CD1c-positive myeloid dendritic cell (primary cell): ENCODE results near the gene KLHL33.

Experiments
- DNase-seq: peaks from one replicate; pipeline ENCODE4 v3.0.0-alpha.2; 2016; ENCODE audit errors: extremely low spot score

KLHL33 gene

GRCh38 chr14:20435582-20436362, at the start of gene KLHL33:
Gene KLHL33, minus strand, starts transcription at chr14:20436166. Its CDS starts 355 bp downstream, at chr14:20435811.
- no peak for DNase-seq

GRCh38 chr14:20482382-20482781, 46.4 kb upstream of the KLHL33 start:
- no peak for DNase-seq

- no peak for DNase-seq
Measured at GRCh38 chr14:20478894-20479293, 42.9 kb upstream of the KLHL33 start.

- peak; percentile 47 for DNase-seq
Measured at GRCh38 chr14:20477211-20477876, 41.4 kb upstream of the KLHL33 start.

GRCh38 chr14:20476776-20477175, 40.8 kb upstream of the KLHL33 start:
- no peak for DNase-seq

- no peak for DNase-seq
Measured at GRCh38 chr14:20472536-20473169, 36.7 kb upstream of the KLHL33 start.

GRCh38 chr14:20470603-20470901, 34.6 kb upstream of the KLHL33 start:
- no peak for DNase-seq

GRCh38 chr14:20469890-20470602, 34.1 kb upstream of the KLHL33 start:
- DNase-seq, result peak; percentile 91

GRCh38 chr14:20469242-20469889, 33.4 kb upstream of the KLHL33 start, which contains the start of gene PNP:
Gene PNP, plus strand, starts transcription at chr14:20469406. Its CDS starts 119 bp downstream, at chr14:20469525.
- peak; percentile 92 for DNase-seq

- DNase-seq, result peak; percentile 25
Measured at GRCh38 chr14:20468764-20469241, 32.8 kb upstream of the KLHL33 start.

GRCh38 chr14:20461225-20462141, 25.5 kb upstream of the KLHL33 start, which contains the start of gene PIP4P1:
Gene PIP4P1, minus strand, starts transcription at chr14:20461434. Its CDS starts 109 bp downstream, at chr14:20461325.
- DNase-seq, result peak; percentile 99

- peak; percentile 78 for DNase-seq
Measured at GRCh38 chr14:20460458-20461224, 24.7 kb upstream of the KLHL33 start.

- no peak for DNase-seq
Measured at GRCh38 chr14:20458031-20458789, 22.2 kb upstream of the KLHL33 start.

GRCh38 chr14:20456971-20457370, 21.0 kb upstream of the KLHL33 start:
- no peak for DNase-seq

- peak; percentile 78 for DNase-seq
Measured at GRCh38 chr14:20455355-20456300, 19.7 kb upstream of the KLHL33 start.

GRCh38 chr14:20454516-20455354, 18.8 kb upstream of the KLHL33 start, which contains the start of the genes APEX1 and OSGEP:
Gene APEX1, plus strand, starts transcription at chr14:20455226. Its CDS starts 420 bp downstream, at chr14:20455646.
Gene OSGEP, minus strand, starts transcription at chr14:20454812. Its CDS starts 129 bp downstream, at chr14:20454683.
- peak; percentile 100 for DNase-seq
